Rectal smooth muscle tissue (tissue), 1 donor: ENCODE measurements around the gene CAPS.
A peak's percentile ranks its signal among the peaks of the same experiment; 100 is the strongest.
"Not testable (repeated sequence)": the region's sequence is repeated elsewhere in the genome, so short reads cannot be mapped to it uniquely, and the experiment has no call there.

Experiments used
- H3K27ac ChIP-seq: one replicate; pipeline ENCODE4 v1.7.0; 2013; ENCODE audit warnings: low read depth, low read length, inconsistent platforms
- H3K27me3 ChIP-seq: one replicate; pipeline ENCODE4 v1.7.0; 2013; ENCODE audit warnings: low read length; ENCODE audit not compliant: control insufficient read depth, insufficient read depth
- H3K36me3 ChIP-seq: one replicate; pipeline ENCODE4 v1.7.0; 2013; ENCODE audit warnings: low read length; ENCODE audit not compliant: control insufficient read depth, insufficient read depth
- H3K4me1 ChIP-seq: one replicate; pipeline ENCODE4 v1.7.0; 2013; ENCODE audit warnings: low read length; ENCODE audit not compliant: control insufficient read depth, insufficient read depth
- H3K4me3 ChIP-seq: one replicate; pipeline ENCODE4 v1.7.0; 2013; ENCODE audit warnings: low read length
- H3K9ac ChIP-seq: one replicate; pipeline ENCODE4 v1.7.0; 2013; ENCODE audit warnings: low read length

The CAPS gene

GRCh38 chr19:5881543-5882299, 32.3 kb upstream of the CAPS start:
- Histone ChIP-seq H3K4me1 (peaks cover 12% of the 10 kb centered on the region), H3K27me3 (no peaks in the 10 kb centered on the region), H3K36me3 (no peaks in the 10 kb centered on the region), H3K27ac (peak overlapping the region; percentile 40), H3K4me3 (no peak overlapping the region), H3K9ac (no peak overlapping the region)

GRCh38 chr19:5882421-5882968, 31.6 kb upstream of the CAPS start:
- H3K36me3 ChIP-seq = no peaks in the 10 kb centered on the region
- H3K4me1 ChIP-seq = peaks cover 12% of the 10 kb centered on the region
- H3K9ac ChIP-seq = no peak overlapping the region
- peak overlapping the region; percentile 40 for H3K27ac ChIP-seq
- H3K4me3 ChIP-seq = no peak overlapping the region
- no peaks in the 10 kb centered on the region for H3K27me3 ChIP-seq

- peaks cover 12% of the 10 kb centered on the region for H3K4me1 ChIP-seq
- not testable (repeated sequence) for H3K9ac ChIP-seq, H3K4me3 ChIP-seq, H3K27me3 ChIP-seq, H3K36me3 ChIP-seq
- peak overlapping the region; percentile 37 for H3K27ac ChIP-seq
These were observed 30.7 kb upstream of the CAPS start for GRCh38 chr19:5883157-5883873.

- not testable (repeated sequence) for H3K36me3 ChIP-seq, H3K27ac ChIP-seq, H3K4me3 ChIP-seq, H3K27me3 ChIP-seq, H3K9ac ChIP-seq
- H3K4me1 ChIP-seq = peaks cover 12% of the 10 kb centered on the region
These were observed 29.8 kb upstream of the CAPS start for GRCh38 chr19:5884065-5884811.

GRCh38 chr19:5889288-5889971, 24.6 kb upstream of the CAPS start:
- Histone ChIP-seq H3K27me3 (peaks cover 3% of the 10 kb centered on the region), H3K27ac (peak overlapping the region; percentile 58), H3K9ac (no peak overlapping the region), H3K4me1 (peaks cover 15% of the 10 kb centered on the region), H3K36me3 (no peaks in the 10 kb centered on the region), H3K4me3 (no peak overlapping the region)

- peaks cover 3% of the 10 kb centered on the region for H3K27me3 ChIP-seq
- H3K27ac ChIP-seq = peak overlapping the region; percentile 58
- no peak overlapping the region for H3K4me3 ChIP-seq
- no peak overlapping the region for H3K9ac ChIP-seq
- peaks cover 4% of the 10 kb centered on the region for H3K36me3 ChIP-seq
- peaks cover 15% of the 10 kb centered on the region for H3K4me1 ChIP-seq
These were observed 24.0 kb upstream of the CAPS start for GRCh38 chr19:5890099-5890498.

GRCh38 chr19:5891572-5891937, 22.5 kb upstream of the CAPS start:
- Histone ChIP-seq H3K27me3 (peaks cover 3% of the 10 kb centered on the region), H3K36me3 (peaks cover 11% of the 10 kb centered on the region), H3K9ac (no peak overlapping the region), H3K4me3 (no peak overlapping the region), H3K27ac (no peak overlapping the region), H3K4me1 (peaks cover 15% of the 10 kb centered on the region)

- Histone ChIP-seq H3K4me1 (peaks cover 15% of the 10 kb centered on the region), H3K27ac (no peak overlapping the region), H3K27me3 (peaks cover 3% of the 10 kb centered on the region), H3K9ac (no peak overlapping the region), H3K36me3 (peaks cover 13% of the 10 kb centered on the region), H3K4me3 (no peak overlapping the region)
These were observed 21.9 kb upstream of the CAPS start for GRCh38 chr19:5891938-5892771.

- no peak overlapping the region for H3K27ac ChIP-seq
- H3K27me3 ChIP-seq = peaks cover 3% of the 10 kb centered on the region
- H3K4me1 ChIP-seq = peaks cover 15% of the 10 kb centered on the region
- H3K36me3 ChIP-seq = peaks cover 13% of the 10 kb centered on the region
- no peak overlapping the region for H3K9ac ChIP-seq
- no peak overlapping the region for H3K4me3 ChIP-seq
These were observed 21.2 kb upstream of the CAPS start for GRCh38 chr19:5892772-5893275.

- Histone ChIP-seq H3K27ac (no peak overlapping the region), H3K36me3 (peaks cover 13% of the 10 kb centered on the region), H3K27me3 (peaks cover 3% of the 10 kb centered on the region), H3K9ac (no peak overlapping the region), H3K4me3 (no peak overlapping the region), H3K4me1 (peaks cover 15% of the 10 kb centered on the region)
These were observed 20.7 kb upstream of the CAPS start for GRCh38 chr19:5893296-5893903.
